Measurements from ENCODE around the gene IL1R1. TPM values are rescaled to one million over a fixed set of nuclear protein-coding genes. Genes with fewer than 3 reads are reported as not detected.

IL1R1 gene
- total RNA-seq, 1 experiment from 2014 or later = 0.39 TPM

DNA sequence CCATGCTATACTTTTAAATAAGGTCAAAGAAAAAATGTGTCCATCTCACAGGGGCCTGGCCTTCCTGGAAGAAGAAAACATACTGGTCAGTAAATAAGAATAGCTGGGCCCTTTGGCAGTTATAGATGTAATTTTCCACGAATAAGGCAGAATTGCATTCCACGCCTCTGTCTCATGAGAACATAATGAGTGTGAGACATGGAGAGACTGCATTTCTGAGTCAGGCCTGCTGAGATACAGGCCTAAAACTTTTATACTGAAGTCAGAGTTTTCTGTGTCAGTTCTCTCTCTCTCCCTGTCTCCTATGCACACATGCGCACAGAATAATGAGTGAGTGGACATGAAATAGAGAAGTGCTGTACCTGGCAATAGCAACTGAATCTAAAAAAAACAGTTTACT is 20.4 kb upstream of the IL1R1 start:
- H3K27ac ChIP-seq (ENCODE audit: insufficient read length, low read depth, low read length) = no peak overlapping the region
- no peak for DNase-seq
- H3K4me3 Mint-ChIP-seq = no peak overlapping the region

More for the DNA sequence above, 20.4 kb upstream of the IL1R1 start:
- H4K20me1 ChIP-seq (ENCODE audit: control insufficient read depth, insufficient read depth, insufficient read length) = no peaks in the 10 kb centered on the region
- H2BK120ac ChIP-seq (ENCODE audit: low read depth, low read length, poor library complexity, severe bottlenecking) = no peak overlapping the region
- H4K91ac ChIP-seq (ENCODE audit: insufficient read length, low read depth, low read length) = no peak overlapping the region
- H3K36me3 Mint-ChIP-seq (ENCODE audit: insufficient read depth in 1 of 3, low read depth in 3 of 3) = no peaks in the 10 kb centered on the region
- no peaks in the 10 kb centered on the region for H3K79me1 ChIP-seq (ENCODE audit: insufficient read depth, low read depth, low read length, poor library complexity, severe bottlenecking)
- H3T11ph ChIP-seq (ENCODE audit: low read length) = no peak overlapping the region
- H4K5ac ChIP-seq (ENCODE audit: insufficient read length, low read depth, low read length) = no peak overlapping the region
- H3K27me3 ChIP-seq (ENCODE audit: insufficient read depth, low read length) = no peaks in the 10 kb centered on the region
- no peak overlapping the region for H2AFZ ChIP-seq (ENCODE audit: low read length)
- no peaks in the 10 kb centered on the region for H3K27me3 Mint-ChIP-seq (ENCODE audit: low read depth)
- H3K27ac Mint-ChIP-seq = no peak overlapping the region
- no peak overlapping the region for H2BK5ac ChIP-seq (ENCODE audit: insufficient read length, low read length)
- WGBS (ENCODE audit: extremely low coverage, insufficient read length, low lambda C conversion rate) = no CpG with 5 or more reads among the region's 3 CpGs
- H3K4ac ChIP-seq (ENCODE audit: low read depth, low read length) = no peak overlapping the region
- no peak overlapping the region for H3K14ac ChIP-seq (ENCODE audit: insufficient read depth, low read length)
- H4K8ac ChIP-seq (replicated peaks; ENCODE audit: insufficient read length, low read depth, low read length) = no peak overlapping the region
- no peak overlapping the region for H3K18ac ChIP-seq (ENCODE audit: insufficient read length, low read depth, low read length)
- H3K79me2 ChIP-seq (ENCODE audit: insufficient read depth, low read length) = no peaks in the 10 kb centered on the region
- H3K9ac ChIP-seq (ENCODE audit: extremely low read depth, insufficient read length, low read length) = no peak overlapping the region
- H3K9me3 ChIP-seq (ENCODE audit: control insufficient read depth, low read depth, low read length) = no peaks in the 10 kb centered on the region
- H3K4me2 ChIP-seq (ENCODE audit: insufficient read depth, insufficient read length, low read length) = no peak overlapping the region
- no peaks in the 10 kb centered on the region for H3K4me1 Mint-ChIP-seq
- H2BK12ac ChIP-seq (ENCODE audit: insufficient read length, low read depth, low read length) = no peak overlapping the region
- no peak overlapping the region for H2AK5ac ChIP-seq (ENCODE audit: insufficient read length, low read length)
- no peaks in the 10 kb centered on the region for H3K23me2 ChIP-seq (ENCODE audit: insufficient read length, low read depth, low read length, poor library complexity, severe bottlenecking)
- no peak overlapping the region for H3K56ac ChIP-seq (ENCODE audit: insufficient read length, low read depth, low read length)
- no peak overlapping the region for H2BK20ac ChIP-seq (ENCODE audit: low read depth, low read length, poor library complexity, severe bottlenecking)
- TF ChIP-seq, protein P1, sequence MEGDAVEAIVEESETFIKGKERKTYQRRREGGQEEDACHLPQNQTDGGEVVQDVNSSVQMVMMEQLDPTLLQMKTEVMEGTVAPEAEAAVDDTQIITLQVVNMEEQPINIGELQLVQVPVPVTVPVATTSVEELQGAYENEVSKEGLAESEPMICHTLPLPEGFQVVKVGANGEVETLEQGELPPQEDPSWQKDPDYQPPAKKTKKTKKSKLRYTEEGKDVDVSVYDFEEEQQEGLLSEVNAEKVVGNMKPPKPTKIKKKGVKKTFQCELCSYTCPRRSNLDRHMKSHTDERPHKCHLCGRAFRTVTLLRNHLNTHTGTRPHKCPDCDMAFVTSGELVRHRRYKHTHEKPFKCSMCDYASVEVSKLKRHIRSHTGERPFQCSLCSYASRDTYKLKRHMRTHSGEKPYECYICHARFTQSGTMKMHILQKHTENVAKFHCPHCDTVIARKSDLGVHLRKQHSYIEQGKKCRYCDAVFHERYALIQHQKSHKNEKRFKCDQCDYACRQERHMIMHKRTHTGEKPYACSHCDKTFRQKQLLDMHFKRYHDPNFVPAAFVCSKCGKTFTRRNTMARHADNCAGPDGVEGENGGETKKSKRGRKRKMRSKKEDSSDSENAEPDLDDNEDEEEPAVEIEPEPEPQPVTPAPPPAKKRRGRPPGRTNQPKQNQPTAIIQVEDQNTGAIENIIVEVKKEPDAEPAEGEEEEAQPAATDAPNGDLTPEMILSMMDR (conservative IDR thresholded peaks at IDR 0.05) = no peak
- H3K23ac ChIP-seq (ENCODE audit: insufficient read length, low read depth, low read length) = no peak overlapping the region
- no peak overlapping the region for H2BK15ac ChIP-seq (ENCODE audit: low read depth, low read length)
- no peaks in the 10 kb centered on the region for H3K4me1 ChIP-seq (ENCODE audit: insufficient read depth, low read length)
- H3K9me3 Mint-ChIP-seq = no peaks in the 10 kb centered on the region
